ENCODE results near the gene FOXL3.
"Not testable (repeated sequence)": the region's sequence is repeated elsewhere in the genome, so short reads cannot be mapped to it uniquely, and the experiment has no call there.

Gene FOXL3
- 0 reads per million in 4 experiments for total RNA-seq

GRCh38 chr7:289756-290553, at the start of gene FOXL3:
TSS of gene FOXL3 (plus strand) at chr7:290170. CDS start at chr7:290170, 0 bp downstream.
- DNase-seq: no peak

GRCh38 chr7:240887-241421, 49.0 kb upstream of the FOXL3 start:
- DNase-seq: no peak

GRCh38 chr7:241513-241912, 48.5 kb upstream of the FOXL3 start:
- no peak for DNase-seq

DNA sequence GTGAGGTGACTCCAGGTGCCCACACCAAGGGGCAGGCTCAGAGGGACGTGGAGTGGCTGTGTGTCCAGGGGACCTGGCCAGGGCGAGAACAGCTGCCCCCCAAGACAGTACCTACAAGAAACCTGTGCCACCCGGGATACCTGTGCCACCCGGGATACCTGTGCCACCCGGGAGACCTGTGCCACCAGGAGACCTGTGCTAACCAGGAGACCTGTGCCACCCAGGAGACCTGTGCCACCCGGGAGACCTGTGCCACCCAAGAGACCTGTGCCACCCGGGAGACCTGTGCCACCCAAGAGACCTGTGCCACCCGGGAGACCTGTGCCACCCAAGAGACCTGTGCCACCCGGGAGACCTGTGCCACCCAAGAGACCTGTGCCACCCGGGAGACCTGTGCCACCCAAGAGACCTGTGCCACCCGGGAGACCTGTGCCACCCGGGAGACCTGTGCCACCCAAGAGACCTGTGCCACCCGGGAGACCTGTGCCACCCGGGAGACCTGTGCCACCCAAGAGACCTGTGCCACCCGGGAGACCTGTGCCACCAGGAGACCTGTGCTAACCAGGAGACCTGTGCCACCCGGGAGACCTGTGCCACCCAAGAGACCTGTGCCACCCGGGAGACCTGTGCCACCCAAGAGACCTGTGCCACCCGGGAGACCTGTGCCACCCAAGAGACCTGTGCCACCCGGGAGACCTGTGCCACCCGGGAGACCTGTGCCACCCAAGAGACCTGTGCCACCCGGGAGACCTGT, 47.0 kb upstream of the FOXL3 start:
- DNase-seq: not testable (repeated sequence)

DNA sequence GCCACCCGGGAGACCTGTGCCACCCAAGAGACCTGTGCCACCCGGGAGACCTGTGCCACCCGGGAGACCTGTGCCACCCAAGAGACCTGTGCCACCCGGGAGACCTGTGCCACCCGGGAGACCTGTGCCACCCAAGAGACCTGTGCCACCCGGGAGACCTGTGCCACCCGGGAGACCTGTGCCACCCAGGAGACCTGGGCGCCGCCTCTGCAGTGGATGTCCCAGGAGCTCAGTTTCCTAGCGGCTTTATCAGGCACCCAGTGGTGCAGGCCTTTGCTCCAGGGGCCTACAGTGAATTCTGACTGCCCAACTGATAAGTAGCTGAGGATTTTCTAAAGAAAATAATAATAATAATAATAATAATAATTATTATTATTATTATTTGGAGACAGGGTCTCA, 46.4 kb upstream of the FOXL3 start:
- DNase-seq: not testable (repeated sequence)

DNA sequence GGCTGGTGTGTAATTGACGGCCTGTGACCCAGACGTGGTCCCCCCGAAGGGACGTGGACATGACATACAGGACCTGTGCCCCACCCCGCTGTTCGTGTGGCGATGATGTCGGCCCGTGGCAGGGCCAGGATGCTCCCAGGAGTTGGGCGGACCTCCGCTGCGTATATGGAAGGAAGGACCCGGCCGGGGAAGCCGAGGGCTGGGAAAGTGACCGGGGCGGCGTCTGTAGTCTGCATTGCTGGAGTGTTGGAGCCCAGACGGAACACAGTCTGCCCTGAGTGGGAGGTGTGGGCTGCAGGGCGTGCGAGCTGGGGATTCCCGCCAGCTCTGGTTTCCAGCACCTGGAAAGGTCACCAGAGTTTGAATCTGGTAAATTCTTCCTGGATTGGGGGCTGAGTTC, 45.0 kb upstream of the FOXL3 start:
- DNase-seq: no peak

DNA sequence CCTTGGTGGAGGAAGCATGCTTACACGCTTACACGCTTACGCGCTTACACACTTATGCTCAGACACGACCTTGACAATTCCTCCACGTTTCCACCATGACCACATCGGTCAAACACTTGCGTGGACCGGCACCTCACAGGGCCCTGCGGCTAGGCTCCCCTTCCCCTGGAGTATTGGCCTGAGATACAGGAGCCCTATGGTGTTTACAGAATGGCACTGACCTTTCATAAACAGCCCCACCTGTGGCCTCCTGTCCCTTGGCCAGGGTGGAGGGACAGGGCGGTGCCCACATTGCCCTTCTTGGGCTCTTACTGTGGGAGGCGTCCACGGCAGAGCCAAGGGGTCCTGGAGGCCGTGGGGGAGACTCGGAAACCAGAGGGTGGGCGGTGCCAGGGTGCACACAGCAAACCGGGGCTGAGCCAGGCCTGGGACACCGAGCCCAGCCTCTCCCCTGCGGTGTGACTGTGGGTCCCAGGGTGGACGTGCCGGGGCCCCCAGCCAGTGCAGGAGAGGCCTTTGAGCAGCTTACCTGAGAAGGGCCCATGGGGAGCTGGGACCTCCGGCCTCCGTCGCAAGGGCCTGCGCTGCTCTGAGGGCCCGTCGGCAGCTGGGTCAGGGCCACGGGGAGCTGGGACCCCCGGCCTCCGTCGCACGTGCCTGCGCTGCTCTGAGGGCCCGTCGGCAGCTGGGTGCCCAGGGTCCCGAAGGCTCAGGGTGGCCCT, 44.2 kb upstream of the FOXL3 start:
- DNase-seq: no peak

DNA sequence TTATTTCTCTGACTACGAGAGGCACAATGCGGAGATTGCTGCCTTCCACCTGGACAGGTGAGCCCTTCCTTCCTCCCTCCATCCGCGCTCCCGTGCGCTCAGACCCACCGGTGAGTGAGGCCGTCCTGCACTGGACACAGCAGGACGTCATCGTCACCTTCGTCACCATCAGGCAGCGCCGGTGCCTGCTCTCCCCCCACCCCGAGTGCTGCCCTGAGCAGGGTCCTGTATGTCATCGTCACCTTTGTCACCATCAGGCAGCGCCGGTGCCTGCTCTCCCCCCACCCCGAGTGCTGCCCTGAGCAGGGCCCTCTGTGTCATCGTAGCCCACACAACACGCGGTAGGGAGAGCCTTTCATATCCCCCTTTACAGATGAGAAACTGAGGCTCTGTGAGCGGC, 43.5 kb upstream of the FOXL3 start:
- DNase-seq: no peak

- no peak for DNase-seq
Measured at GRCh38 chr7:247181-247580, 42.8 kb upstream of the FOXL3 start.

DNA sequence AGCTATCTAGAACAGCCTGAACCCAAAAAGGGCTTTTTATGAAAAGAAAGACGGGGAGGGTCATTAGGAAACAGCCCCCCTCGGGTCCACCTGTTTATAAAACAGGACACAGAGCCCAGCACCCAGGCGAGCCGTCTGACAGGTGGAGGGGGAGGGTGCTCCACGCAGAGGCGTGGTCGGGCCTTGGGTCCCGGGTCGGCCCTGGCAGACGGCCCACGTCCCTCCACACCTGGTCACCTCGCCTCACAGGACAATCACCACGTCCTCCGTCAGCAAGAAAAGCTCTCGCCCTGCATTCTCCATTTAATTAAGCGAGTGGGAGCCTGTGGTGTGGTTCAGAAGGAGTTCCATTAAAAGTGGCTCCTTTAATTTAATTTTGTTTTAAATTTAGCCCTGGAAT, 42.3 kb upstream of the FOXL3 start:
- no peak for DNase-seq

- no peak for DNase-seq
Measured at GRCh38 chr7:248732-249435, 41.1 kb upstream of the FOXL3 start.

DNA sequence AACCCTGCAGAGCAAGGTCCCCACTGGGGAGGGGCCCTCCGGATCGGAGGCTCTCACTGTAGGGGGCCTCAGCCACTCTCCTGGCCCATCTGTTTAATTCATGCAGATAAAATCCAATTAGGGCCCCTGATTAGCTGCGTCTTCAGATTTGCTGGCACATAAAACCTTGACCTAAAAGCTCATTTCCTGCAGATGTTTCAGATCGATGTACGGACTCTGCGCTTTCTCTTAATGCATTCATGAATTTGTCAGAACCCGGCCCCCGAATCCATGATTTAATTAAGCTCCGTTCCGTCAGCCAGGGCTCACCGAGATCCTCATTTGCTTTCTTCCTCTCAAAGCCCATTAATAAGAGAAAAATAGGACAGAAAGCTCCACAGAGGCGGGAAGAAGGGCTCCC, 40.0 kb upstream of the FOXL3 start:
- no peak for DNase-seq

GRCh38 chr7:250523-250922, 39.4 kb upstream of the FOXL3 start:
- no peak for DNase-seq

- no peak for DNase-seq
Measured at GRCh38 chr7:251005-251404, 39.0 kb upstream of the FOXL3 start.

DNA sequence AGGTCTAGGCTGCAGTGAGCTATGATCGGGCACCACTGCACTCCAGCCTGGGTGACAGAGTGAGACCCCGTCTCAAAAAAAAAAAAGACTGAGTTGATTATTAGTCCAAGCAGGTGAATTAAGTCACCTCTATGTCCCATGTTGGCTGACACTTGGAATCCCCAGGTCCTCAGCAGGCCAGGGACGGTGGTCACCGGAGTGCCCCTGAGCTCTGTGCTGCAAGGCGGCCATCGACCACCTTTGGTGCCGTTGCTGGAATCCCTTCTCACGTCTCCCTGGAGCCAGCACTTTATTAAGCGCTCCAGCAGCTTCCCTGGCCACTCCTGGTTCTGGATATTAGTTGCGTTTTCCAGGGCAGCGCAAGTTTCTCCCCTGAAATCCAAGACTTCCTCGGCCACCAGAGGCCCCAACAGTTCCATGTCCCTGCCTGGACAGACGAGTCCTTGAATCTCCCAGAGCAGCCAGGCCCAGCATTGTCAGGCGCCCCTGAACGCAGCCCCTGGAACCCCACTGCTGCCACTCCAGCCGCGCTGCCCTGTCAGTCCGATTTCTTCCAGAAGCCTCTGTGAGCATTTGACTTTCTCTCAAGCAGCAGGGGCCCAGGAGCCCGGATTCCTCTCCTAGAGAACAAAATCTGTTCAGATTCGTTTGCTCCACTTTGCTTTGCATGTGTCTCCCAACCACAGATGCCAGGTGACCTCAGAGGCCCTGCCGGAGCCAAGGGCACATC, 38.4 kb upstream of the FOXL3 start:
- no peak for DNase-seq

GRCh38 chr7:252216-252965, 37.6 kb upstream of the FOXL3 start:
- no peak for DNase-seq

GRCh38 chr7:252981-253380, 37.0 kb upstream of the FOXL3 start:
- no peak for DNase-seq

GRCh38 chr7:253581-254336, 36.2 kb upstream of the FOXL3 start:
- DNase-seq: no peak

- DNase-seq: no peak
Measured at GRCh38 chr7:254337-255037, 35.5 kb upstream of the FOXL3 start.

DNA sequence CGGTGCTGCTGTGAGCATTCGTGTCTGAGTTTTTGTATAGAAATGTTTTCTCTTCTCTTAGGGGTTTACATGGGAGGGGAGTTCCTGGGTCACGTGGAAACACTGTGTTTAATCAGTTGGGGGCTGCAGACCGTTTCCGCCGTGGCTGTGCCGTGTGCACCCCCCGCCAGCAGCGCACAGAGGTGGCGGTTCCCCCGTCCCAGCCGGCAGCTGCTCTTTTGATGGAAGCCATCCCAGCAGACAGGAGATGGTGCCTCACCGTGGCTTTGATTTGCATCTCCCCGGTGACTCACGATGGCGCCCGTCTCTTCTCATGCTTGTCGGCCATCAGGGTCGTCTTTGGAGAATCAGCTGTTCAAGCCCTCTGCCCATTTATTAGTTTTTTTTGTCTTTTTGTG, 34.9 kb upstream of the FOXL3 start:
- DNase-seq: no peak

All from effector CD8-positive, alpha-beta T cell (primary cell).